Cardiac muscle cell (in vitro differentiated cells and primary cell): ENCODE results near the gene PLD1. TPM values are rescaled to one million over a fixed set of nuclear protein-coding genes. Genes with fewer than 3 reads are reported as not detected.
"Not testable (repeated sequence)": the region's sequence is repeated elsewhere in the genome, so short reads cannot be mapped to it uniquely, and the experiment has no call there.

ENCODE experiments used
- DNase-seq, 2 donors: peaks; one replicate each; pipeline versions ENCODE4 v3.0.0 to v3.0.0-alpha.2; 2010 to 2017; ENCODE audit warnings: low read depth in 1 of 2, low spot score in 1 of 2
- H3K27ac ChIP-seq: fragments of 200-600 bp; sonication (generic); 2 replicates; pipeline ENCODE4 v1.5.1; 2016
- H3K27me3 ChIP-seq: fragments of 200-600 bp; sonication (generic); 2 replicates; pipeline ENCODE4 v1.6.0; 2016; ENCODE audit warnings: control low read depth
- H3K36me3 ChIP-seq: fragments of 200-600 bp; sonication (generic); 2 replicates; pipeline ENCODE4 v1.5.1; 2016; ENCODE audit warnings: control low read depth
- H3K4me1 ChIP-seq: fragments of 200-600 bp; sonication (generic); 2 replicates; pipeline ENCODE4 v1.8.1; 2017; ENCODE audit warnings: low read depth, mild to moderate bottlenecking, mixed run types
- H3K4me3 ChIP-seq: fragments of 200-600 bp; sonication (generic); 2 replicates; pipeline ENCODE4 v1.5.1; 2016; ENCODE audit warnings: mild to moderate bottlenecking
- H3K9me3 ChIP-seq: fragments of 200-600 bp; sonication (generic); 2 replicates; pipeline ENCODE4 v1.5.1; 2017; ENCODE audit warnings: low read depth, mild to moderate bottlenecking, control low read depth
- CTCF ChIP-seq: IDR thresholded peaks from 2 replicates; pipeline ENCODE4 v1.5.1; 2012; ENCODE audit warnings: low read depth, mild to moderate bottlenecking, low read length
- polyA plus RNA-seq: library from polyadenylated mRNA; unstranded; fragments of >200 nt; fragmentation: Nextera tagmentation; extraction: Ambion mirVana; gene quantifications from 2 replicates; pipeline ENCODE4 v1.2.1, GENCODE V29; 2016
- total RNA-seq: library from RNA; depleted of rRNA; stranded (reverse); fragments of >200 nt; gene quantifications from 2 replicates; pipeline ENCODE4 v1.2.3, GENCODE V29; 2016

PLD1 gene
- total and polyA plus RNA-seq, 2 experiments from 2014 or later = 18.3 to 35.1 TPM

GRCh38 chr3:171566803-171567422 lies 243.4 kb downstream of the PLD1 start:
- DNase-seq = peak; percentile 54 to 64
- no peaks in the 10 kb centered on the region for H3K9me3 ChIP-seq
- H3K4me1 ChIP-seq = peaks cover 8% of the 10 kb centered on the region
- no peaks in the 10 kb centered on the region for H3K36me3 ChIP-seq
- H3K27me3 ChIP-seq = no peaks in the 10 kb centered on the region
- no peak overlapping the region for H3K27ac ChIP-seq
- peak; percentile 60 for TF ChIP-seq CTCF
- no peak overlapping the region for H3K4me3 ChIP-seq

- H3K36me3 ChIP-seq = no peaks in the 10 kb centered on the region
- H3K4me1 ChIP-seq = peaks cover 8% of the 10 kb centered on the region
- no peaks in the 10 kb centered on the region for H3K27me3 ChIP-seq
- no peak overlapping the region for H3K27ac ChIP-seq
- DNase-seq = peak in 1 of 2 donors; percentile 57
- no peak overlapping the region for H3K4me3 ChIP-seq
- H3K9me3 ChIP-seq = no peaks in the 10 kb centered on the region
- no peak for TF ChIP-seq CTCF
Measured at GRCh38 chr3:171565481-171566058, 244.7 kb downstream of the PLD1 start.

GRCh38 chr3:171564748-171565480 lies 245.4 kb downstream of the PLD1 start:
- H3K9me3 ChIP-seq = no peaks in the 10 kb centered on the region
- H3K4me3 ChIP-seq = no peak overlapping the region
- TF ChIP-seq CTCF = no peak
- H3K27me3 ChIP-seq = no peaks in the 10 kb centered on the region
- peaks cover 8% of the 10 kb centered on the region for H3K4me1 ChIP-seq
- DNase-seq = no peak
- H3K27ac ChIP-seq = no peak overlapping the region
- no peaks in the 10 kb centered on the region for H3K36me3 ChIP-seq

- H3K27me3 ChIP-seq = no peaks in the 10 kb centered on the region
- no peaks in the 10 kb centered on the region for H3K9me3 ChIP-seq
- DNase-seq = no peak
- no peak for TF ChIP-seq CTCF
- H3K4me3 ChIP-seq = no peak overlapping the region
- no peak overlapping the region for H3K27ac ChIP-seq
- no peaks in the 10 kb centered on the region for H3K36me3 ChIP-seq
- H3K4me1 ChIP-seq = peaks cover 8% of the 10 kb centered on the region
Measured at GRCh38 chr3:171563298-171563697, 247.0 kb downstream of the PLD1 start.

- not testable (repeated sequence) for H3K9me3 ChIP-seq, H3K4me1 ChIP-seq, H3K27me3 ChIP-seq, H3K36me3 ChIP-seq, DNase-seq, H3K27ac ChIP-seq, H3K4me3 ChIP-seq
Measured at GRCh38 chr3:171562459-171562858, 247.8 kb downstream of the PLD1 start.
